B cell (primary cell): Measurements from ENCODE around the gene ASB18.

ENCODE experiments used
- EZH2 ChIP-seq: IDR thresholded peaks from 2 replicates; pipeline ENCODE4 v1.6.1; 2012; ENCODE audit warnings: borderline replicate concordance, low read depth, mild to moderate bottlenecking, moderate library complexity, low read length; ENCODE audit not compliant: insufficient read depth, poor library complexity, severe bottlenecking
- TF ChIP-seq, protein P1 (sequence below): fragments of 200-600 bp; IDR thresholded peaks from one replicate; pipeline ENCODE4 v1.8.0; 2022; ENCODE audit warnings: antibody characterized with exemption, mild to moderate bottlenecking

DNA sequence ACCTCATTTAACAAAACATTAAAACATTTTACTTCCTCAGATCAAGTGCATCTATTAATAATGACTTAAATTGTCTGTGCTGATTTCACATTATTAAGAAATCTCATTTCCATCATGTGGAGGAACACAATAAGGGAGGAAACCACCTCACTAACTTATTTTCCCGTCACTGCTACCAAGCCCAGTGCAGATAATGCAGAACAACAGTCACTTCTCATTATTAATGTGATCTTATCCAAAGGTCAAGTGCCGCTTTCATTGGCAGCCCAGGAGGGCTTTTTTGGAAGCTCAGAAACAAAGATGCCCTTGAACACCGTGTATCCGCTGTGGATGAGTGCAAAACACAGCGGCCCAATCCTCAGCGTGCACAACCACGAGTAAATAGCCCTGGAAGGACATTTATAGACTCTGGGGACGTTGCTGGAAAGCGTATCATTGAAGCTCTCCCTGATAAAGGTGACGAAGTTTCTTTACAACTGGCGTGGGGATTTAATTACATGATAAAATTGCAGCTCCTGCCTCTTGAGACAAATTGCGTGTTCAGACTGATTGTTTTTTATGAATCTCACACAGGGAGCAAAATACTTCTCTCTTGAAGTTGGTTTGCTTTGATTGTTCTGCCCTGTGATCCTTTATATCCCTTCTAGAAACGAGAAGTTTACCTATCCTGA lies 13.2 kb downstream of the ASB18 start:
- TF ChIP-seq, protein P1, sequence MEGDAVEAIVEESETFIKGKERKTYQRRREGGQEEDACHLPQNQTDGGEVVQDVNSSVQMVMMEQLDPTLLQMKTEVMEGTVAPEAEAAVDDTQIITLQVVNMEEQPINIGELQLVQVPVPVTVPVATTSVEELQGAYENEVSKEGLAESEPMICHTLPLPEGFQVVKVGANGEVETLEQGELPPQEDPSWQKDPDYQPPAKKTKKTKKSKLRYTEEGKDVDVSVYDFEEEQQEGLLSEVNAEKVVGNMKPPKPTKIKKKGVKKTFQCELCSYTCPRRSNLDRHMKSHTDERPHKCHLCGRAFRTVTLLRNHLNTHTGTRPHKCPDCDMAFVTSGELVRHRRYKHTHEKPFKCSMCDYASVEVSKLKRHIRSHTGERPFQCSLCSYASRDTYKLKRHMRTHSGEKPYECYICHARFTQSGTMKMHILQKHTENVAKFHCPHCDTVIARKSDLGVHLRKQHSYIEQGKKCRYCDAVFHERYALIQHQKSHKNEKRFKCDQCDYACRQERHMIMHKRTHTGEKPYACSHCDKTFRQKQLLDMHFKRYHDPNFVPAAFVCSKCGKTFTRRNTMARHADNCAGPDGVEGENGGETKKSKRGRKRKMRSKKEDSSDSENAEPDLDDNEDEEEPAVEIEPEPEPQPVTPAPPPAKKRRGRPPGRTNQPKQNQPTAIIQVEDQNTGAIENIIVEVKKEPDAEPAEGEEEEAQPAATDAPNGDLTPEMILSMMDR = no peak
- TF ChIP-seq EZH2 = no peak
